Astrocyte of the cerebellum (primary cell): Measurements from ENCODE around the gene SLITRK4.

Experiments used
- DNase-seq: peaks from one replicate; pipeline ENCODE4 v3.0.0-alpha.2; 2011; ENCODE audit warnings: low read depth
- H3K4me3 ChIP-seq: 2 replicates; pipeline ENCODE4 v1.5.1; 2011; ENCODE audit warnings: mild to moderate bottlenecking, low read depth, low read length, moderate library complexity
- in situ Hi-C: cut with HindIII; loops from 2 replicates; pipeline ENCODE4 v1.10.0; 2017; ENCODE audit warnings: low sequenced_read_pairs
- TF ChIP-seq, protein P1 (sequence below): IDR thresholded peaks from 2 replicates; pipeline ENCODE4 v1.5.1; 2012; ENCODE audit warnings: low read length, low read depth, moderate library complexity, mild to moderate bottlenecking; ENCODE audit errors: missing control alignments

SLITRK4 gene, protein sequence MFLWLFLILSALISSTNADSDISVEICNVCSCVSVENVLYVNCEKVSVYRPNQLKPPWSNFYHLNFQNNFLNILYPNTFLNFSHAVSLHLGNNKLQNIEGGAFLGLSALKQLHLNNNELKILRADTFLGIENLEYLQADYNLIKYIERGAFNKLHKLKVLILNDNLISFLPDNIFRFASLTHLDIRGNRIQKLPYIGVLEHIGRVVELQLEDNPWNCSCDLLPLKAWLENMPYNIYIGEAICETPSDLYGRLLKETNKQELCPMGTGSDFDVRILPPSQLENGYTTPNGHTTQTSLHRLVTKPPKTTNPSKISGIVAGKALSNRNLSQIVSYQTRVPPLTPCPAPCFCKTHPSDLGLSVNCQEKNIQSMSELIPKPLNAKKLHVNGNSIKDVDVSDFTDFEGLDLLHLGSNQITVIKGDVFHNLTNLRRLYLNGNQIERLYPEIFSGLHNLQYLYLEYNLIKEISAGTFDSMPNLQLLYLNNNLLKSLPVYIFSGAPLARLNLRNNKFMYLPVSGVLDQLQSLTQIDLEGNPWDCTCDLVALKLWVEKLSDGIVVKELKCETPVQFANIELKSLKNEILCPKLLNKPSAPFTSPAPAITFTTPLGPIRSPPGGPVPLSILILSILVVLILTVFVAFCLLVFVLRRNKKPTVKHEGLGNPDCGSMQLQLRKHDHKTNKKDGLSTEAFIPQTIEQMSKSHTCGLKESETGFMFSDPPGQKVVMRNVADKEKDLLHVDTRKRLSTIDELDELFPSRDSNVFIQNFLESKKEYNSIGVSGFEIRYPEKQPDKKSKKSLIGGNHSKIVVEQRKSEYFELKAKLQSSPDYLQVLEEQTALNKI

DNA sequence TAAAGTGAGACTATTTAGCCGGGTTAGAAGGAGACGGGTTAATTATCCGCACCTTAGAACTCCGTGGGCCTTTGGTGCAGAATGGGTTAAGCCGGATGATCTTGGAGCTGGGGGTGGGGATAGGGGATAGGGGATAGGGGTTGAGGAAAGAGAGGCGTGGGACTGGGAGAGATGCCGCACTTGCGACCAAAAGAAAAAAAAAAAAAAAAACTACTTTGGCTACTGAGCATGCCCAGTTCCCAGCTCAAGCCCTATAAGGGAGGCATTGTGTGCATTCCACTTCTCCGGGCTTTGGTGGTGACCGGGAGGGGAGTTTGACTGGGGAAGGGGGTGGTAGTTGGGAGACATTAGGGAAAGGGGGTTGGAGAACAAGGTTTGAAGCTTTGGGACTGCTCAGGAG, at the start of gene SLITRK4:
SLITRK4 (minus strand) TSS at position 187 of the 400 bp plus-strand sequence. CDS start 4,993 bp downstream, outside the sequence.
- in situ Hi-C loops: no loop called here
- no peak for DNase-seq
- TF ChIP-seq, protein P1, sequence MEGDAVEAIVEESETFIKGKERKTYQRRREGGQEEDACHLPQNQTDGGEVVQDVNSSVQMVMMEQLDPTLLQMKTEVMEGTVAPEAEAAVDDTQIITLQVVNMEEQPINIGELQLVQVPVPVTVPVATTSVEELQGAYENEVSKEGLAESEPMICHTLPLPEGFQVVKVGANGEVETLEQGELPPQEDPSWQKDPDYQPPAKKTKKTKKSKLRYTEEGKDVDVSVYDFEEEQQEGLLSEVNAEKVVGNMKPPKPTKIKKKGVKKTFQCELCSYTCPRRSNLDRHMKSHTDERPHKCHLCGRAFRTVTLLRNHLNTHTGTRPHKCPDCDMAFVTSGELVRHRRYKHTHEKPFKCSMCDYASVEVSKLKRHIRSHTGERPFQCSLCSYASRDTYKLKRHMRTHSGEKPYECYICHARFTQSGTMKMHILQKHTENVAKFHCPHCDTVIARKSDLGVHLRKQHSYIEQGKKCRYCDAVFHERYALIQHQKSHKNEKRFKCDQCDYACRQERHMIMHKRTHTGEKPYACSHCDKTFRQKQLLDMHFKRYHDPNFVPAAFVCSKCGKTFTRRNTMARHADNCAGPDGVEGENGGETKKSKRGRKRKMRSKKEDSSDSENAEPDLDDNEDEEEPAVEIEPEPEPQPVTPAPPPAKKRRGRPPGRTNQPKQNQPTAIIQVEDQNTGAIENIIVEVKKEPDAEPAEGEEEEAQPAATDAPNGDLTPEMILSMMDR: no peak
- peak within 1 kb of the TSS; percentile 18 for H3K4me3 ChIP-seq

DNA sequence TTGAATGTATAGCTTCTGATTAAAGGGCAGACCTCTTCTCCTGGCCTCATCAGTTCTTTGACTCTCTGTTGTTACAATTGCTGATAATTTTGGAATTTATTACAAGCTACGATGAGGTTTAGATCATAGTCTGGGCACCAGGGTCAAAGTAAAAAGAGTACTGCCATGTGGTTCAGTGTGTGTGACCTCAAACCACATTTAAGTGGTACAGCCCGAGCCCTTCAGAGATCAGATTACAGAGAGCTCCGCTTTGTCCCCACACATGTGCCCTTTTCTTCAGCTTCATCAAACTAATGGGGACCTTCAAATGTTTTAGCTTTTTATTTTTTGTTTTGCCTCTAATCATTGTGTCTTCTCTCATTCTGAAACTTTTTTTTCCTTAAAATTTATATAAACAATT, 47.6 kb upstream of the SLITRK4 start:
- TF ChIP-seq, protein P1: no peak
- in situ Hi-C loops: no loop called here
- no peak overlapping the region for H3K4me3 ChIP-seq
- no peak for DNase-seq

DNA sequence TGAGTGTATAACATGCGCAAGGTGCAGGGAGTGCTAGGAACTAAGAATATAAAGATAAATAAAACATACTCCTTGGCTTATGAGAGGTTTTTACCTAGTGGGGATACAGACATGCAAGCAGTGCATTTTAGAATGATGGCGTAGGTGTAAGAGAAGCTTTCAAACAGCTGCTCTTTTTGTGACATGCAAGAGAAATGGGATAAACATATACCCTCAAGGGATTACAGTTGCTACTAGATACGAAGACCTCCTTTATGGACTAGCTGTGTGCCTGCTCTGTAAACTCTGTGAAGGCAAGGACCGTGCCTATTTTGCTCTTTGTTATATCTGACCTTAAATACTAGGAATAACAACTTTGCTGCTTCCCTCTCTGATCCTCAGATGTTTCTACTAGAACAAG, 39.0 kb upstream of the SLITRK4 start:
- no peak overlapping the region for H3K4me3 ChIP-seq
- DNase-seq: no peak
- in situ Hi-C loops: no loop called here
- TF ChIP-seq, protein P1: no peak

DNA sequence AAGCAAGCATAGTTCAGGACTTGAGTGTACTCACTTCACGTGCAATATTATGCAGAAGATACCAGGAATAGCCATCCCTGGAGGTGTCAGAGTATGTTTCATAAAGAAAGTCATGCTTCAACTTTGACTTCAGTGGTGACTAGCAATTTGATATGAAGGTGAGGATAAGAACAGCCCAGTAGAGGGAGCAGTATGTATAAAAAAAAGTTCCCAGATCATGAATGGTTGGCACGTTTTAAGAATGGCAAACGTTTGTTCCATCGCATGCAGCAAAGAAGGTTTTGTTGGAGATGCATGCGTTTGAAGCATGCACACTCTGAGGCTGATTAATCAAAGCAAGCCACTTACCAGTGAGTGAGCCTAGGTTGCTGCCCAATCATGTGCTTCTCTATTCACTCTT, 33.5 kb upstream of the SLITRK4 start:
- in situ Hi-C loops: no loop called here
- H3K4me3 ChIP-seq: no peak overlapping the region
- TF ChIP-seq, protein P1: peak; percentile 6
- DNase-seq: no peak

DNA sequence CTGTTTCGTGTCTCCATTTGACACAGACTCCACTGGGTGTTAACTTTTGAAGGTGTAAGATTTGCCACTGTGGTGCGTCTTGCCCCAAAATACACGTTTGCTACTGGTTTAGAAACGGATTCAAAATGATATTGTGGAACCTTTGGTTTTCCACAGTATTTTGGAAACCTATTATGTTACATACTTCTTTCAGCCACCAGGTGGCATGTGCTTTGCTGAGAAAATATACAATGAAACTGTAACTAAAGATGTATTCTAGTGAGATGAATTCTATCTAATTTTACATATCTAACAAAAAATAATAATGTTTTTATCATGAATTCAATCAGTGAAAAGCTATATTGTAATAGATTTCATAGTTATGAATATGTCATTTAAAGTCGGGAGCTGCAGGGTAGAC, 28.4 kb upstream of the SLITRK4 start:
- no peak for DNase-seq

DNA sequence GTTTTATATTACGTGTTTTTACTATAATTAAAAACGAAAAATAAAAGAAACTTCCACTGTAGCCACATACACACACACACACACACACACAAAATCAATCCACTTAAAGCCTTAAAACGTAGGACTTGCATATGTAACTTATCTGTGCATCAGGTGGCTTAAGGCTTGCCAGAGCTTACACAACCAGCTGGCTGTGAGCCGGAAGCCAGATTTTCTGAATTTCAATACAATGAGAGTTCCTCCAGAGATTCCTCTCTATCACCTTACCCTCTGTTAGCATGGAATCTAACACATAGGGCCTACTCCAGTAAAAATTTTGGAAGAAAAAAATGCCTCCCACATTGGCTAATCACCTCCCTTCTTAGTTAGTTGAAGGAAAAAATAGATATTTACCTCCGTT, 27.9 kb upstream of the SLITRK4 start:
- no peak for DNase-seq
- in situ Hi-C loops: no loop called here
- no peak overlapping the region for H3K4me3 ChIP-seq
- TF ChIP-seq, protein P1: no peak

More for the DNA sequence above, 28.4 kb upstream of the SLITRK4 start:
- in situ Hi-C loops: no loop called here
- H3K4me3 ChIP-seq: no peak overlapping the region
- TF ChIP-seq, protein P1: peak; percentile 47
